NOMO-1 (cell line): ENCODE measurements around the gene MUC20.
"Not testable (repeated sequence)": the region's sequence is repeated elsewhere in the genome, so short reads cannot be mapped to it uniquely, and the experiment has no call there.

ENCODE experiments used
- DNase-seq, 2 experiments: peaks; one replicate each; lab custom pipeline; 2025; ENCODE audit not compliant: unreplicated experiment in 2 of 2; lab: John Stamatoyannopoulos, UW

MUC20 gene

DNA sequence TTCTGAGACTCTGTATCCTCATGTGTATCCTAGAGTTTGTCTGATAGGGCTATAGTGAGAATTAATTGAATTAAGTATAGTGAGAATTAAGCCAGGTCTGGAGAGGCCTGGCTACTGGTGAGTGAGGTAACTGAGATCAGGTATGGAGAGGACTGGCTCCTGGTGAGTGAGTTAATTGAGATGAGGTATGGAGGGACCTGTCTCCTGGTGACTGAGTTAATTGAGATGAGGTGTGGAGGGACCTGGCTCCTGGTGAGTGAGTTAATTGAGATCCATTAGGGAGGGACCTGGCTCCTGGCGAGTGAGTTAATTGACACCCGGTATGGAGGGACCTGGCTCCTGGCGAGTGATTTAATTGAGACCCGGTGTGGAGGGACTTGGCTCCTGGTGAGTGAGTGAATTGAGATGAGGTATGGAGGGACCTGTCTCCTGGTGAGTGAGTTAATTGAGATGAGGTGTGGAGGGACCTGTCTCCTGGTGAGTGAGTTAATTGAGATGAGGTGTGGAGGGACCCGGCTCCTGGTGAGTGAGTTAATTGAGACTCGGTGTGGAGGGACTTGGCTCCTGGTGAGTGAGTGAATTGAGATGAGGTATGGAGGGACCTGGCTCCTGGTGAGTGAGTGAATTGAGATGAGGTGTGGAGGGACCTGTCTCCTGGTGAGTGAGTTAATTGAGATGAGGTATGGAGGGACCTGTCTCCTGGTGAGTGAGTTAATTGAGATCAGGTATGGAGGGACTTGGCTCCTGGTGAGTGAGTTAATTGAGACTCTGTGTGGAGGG lies 10.5 kb upstream of the MUC20 start:
- not testable (repeated sequence) for DNase-seq

DNA sequence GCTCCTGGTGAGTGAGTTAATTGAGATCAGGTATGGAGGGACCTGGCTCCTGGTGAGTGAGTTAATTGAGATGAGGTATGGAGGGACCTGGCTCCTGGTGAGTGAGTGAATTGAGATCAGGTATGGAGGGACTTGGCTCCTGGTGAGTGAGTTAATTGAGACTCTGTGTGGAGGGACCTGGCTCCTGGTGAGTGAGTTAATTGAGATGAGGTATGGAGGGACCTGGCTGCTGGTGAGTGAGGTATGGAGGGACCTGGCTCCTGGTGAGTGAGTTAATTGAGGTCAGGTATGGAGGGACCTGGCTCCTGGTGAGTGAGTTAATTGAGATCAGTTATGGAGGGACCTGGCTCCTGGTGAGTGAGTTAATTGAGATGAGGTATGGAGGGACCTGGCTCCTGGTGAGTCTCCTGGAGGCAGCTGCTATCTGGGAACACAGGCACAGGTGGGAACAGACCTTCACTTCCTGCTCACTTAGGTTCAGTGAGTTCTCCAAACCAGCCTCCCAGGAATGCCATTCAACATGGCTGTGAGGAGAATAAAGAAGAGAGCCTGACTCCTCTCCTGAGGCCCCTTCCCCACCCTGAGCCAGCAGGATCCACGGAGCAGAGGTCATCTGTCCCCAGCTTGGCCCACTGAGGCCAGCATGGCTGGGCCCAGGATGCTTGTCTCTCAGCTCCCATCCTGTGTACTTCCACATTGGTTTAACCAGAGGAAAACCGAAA lies 9.5 kb upstream of the MUC20 start:
- DNase-seq, result not testable (repeated sequence)

DNA sequence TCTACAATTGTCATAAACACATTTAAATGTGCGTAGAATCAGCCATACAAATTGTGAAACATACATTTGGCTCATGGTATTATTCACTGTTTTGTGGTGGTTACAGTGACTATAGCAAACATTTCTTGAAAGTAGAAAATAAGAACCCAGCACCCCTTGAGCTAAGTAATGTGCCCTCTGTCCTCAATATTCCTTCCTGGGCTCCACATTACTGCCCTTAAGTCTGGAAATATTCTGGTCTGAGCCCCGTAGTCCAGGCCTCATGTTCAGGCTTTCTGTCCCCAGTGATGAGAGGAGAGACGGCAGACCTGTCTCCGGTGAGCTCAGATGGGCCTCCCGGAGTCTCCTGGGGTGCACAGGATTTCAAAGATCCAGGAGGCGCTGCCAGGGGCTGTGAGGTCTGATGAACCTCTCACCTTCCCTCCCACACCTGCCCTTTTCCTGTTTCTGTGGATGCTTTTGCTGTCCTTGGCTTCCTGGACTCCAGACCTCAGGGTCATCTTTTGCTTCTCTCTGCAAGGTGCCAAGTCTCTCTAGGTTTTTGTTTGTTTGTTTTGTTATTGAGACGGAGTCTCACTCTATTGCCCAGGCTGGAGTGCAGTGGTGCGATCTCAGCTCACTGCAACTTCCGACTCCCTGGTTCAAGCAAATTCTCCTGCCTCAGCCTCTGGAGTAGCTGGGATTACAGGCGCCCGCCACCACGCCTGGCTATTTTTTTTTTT lies 8.8 kb upstream of the MUC20 start:
- DNase-seq, result no peak

DNA sequence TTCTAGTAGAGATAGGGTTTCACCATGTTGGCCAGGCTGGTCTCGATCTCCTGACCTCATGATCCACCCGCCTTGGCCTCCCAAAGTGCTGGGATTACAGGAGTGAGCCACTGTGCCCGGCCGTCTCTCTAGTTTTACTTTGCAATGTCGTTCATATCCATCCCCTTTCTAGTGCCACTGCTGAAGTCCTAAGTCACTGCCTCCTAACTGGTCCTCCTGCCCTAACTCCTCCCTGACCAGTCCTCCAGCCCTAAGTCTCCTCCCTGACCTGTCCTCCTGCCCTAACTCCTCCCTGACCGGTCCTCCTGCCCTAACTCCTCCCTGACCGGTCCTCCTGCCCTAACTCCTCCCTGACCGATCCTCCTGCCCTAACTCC lies 8.3 kb upstream of the MUC20 start:
- DNase-seq, result not testable (repeated sequence)

DNA sequence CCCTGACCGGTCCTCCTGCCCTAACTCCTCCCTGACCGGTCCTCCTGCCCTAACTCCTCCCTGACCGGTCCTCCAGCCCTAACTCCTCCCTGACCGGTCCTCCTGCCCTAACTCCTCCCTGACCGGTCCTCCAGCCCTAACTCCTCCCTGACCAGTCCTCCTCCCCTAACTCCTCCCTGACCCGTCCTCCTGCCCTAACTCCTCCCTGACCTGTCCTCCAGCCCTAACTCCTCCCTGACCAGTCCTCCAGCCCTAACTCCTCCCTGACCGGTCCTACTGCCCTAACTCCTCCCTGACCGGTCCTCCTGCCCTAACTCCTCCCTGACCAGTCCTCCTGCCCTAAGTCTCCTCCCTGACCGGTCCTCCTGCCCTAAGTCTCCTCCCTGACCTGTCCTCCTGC lies 7.6 kb upstream of the MUC20 start:
- DNase-seq, result not testable (repeated sequence)

DNA sequence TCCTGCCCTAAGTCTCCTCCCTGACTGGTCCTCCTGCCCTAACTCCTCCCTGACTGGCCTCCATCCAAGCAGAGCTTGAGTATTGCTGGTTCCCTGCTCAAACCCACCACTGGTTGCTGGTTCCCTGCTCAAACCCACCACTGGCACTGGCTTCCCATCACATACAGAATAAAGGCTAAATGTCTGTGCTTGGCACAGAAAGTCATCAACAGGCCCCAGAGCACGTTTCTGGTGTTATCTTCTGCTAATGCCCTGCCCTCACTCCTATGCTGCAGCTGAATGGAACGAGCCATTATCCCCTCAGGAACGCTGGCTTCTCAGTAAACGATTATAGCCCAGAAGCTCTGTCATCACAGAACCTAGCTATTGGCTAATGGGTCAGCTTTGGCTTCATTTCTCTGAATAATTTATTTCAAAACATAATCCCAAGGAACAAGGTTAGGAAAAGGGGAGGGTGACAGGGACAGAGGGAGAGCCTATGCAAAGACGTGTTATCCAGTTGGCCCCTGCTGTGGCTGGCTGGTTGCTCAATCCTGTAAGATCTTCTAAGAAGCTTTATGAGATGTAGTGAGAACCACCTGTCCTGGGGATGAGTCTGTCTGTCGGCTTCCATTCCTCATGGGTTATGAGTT lies 6.3 kb upstream of the MUC20 start:
- no peak for DNase-seq

DNA sequence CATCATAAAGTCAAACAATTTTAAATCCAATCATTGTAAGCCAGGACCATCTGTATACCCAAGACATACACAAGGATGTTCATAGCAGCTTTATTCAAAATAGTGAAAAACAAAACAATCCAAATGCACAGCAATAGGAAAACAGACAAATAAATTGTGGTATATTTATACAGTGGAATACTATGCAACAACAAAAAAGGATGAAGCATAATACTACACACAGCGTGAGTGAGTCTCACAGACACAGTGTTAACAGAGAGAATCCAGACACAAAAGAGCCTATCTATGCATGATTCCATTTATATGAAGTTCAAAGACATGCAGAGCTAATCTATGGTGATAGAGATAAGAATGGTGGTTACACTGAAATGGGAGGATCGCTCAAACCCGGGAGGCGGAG lies 5.6 kb upstream of the MUC20 start:
- no peak for DNase-seq

DNA sequence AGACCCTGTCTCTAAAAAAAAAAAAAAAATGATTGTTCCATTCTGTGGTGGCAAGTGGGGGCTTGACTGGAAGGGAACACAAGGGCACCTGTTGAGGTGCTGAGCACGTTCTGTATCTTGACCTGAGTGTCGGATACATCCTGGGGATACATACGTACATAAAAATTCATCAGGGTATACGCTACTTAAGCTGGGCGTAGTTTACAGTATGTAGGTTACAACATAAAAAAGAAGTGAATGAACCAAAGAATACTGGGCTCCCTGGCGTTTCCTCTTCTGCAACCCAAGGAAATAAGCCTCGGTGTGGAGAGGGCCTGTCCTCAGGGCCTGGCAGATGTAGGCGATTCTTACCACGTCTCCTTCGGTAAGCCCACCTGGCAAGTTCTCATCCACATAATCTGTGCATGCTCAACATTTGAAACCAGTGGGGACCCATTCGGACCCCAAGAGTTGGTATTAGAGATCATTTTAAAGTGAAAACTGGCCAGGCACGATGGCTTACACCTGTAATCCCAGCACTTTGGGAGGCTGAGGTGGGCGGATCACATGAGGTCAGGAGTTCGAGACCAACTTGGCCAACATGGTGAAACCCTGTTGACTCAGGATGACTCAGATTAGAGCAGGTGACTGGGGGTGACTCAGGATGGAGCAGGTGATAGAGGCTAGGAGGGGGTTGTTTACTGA lies 5.1 kb upstream of the MUC20 start:
- no peak for DNase-seq

DNA sequence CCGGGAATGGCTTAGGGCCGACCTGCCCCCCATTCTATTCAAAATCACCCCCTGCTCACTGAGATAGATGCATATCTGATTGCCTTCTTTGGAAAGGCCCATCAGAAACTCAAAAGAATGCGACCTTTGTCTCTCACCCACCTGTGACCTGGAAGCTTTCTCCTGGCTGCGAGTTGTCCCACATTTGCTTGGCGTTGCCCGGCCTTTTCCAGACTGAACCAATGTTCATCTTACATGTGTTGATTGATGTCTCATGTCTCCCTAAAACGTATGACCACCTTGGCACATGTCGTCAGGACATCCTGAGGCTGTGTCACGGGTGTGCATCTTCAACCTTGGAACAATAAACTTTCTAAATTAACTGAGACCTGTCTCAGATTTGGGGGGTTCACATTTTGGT lies 3.4 kb upstream of the MUC20 start:
- DNase-seq, result no peak

DNA sequence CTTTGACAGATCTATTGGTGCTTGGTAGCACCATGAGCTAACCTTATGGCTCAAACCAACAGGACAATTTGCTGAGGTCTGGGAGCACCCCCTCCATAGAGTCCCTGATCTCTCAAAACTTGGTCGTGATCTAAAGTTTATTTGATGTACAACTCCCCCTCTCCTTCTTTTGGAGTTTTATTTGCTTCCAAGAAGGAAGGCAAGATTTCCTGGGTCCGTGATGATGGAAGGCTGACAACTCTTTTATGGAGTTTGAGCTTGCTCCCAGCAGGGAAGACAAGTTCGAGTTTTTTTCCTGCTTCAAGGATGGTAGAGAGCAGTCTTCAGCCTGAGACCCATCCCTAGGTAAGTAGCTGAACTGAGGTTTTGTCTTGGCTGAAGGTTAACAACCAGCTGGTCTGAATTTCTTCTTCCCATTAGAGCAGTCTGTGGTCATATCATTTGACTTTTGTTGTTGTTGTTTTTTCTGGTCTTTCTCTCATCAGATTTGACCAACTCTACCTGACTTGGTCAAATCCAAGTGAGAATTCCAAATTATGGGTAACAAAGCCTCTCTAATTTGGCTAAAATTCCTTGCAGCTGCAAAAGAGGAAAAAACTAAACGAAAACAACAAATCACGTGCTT lies 2.8 kb upstream of the MUC20 start:
- no peak for DNase-seq

DNA sequence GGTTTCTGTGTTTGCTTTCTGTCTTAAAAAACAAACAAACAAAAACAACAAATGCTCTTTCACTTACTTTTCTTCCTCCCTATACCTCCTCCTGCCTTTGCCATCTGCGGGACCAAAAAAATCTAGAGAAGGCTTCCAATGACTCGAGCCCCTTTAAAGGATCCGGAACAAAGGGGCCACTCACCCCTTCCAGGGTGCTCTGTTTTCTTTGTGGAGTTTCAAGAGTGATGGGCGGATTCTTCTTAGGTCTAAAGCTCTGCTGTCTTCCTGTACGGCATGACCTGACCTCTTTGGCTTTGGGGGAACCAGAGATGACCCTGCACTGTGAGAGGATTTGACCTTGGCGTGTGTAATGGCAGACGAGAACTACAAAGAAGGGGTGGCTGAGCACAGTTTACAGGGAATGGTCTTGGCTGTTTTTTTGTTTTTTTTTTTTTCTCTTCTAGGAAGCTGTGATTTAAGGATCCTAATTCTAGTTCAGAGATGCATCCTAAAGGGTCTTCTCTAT lies 2.2 kb upstream of the MUC20 start:
- DNase-seq, result no peak

DNA sequence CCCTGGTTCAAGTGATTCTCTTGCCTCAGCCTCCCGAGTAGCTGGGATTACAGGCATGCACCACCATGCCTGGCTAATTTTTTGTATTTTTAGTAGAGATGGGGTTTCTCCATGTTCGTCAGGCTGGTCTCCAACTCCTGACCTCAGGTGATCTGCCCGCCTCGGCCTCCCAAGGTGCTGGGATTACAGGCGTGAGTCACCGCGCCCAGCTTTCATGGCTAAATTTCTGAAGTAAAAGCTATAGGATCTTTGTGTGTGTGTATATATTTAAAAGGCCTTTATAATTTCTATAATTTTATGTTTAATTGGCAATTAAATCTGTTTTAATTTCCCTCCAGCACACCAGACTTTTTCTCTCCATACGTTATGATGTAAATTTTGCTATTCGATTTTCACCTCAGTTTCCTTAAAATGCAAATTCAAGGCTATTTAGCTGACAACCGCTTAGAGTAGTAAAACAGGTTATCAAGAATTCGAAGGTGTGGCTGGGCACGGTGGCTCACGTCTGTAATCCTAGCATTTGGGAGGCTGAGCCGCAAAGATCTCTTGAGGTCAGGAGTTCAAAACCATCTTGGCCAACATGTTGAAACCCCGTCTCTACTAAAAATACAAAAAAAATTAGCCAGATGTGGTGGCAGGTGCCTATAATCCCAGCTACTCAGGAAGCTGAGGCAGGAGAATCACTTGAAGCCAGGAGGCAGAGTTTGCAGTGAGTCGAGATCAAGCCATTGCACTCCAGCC lies 1.1 kb upstream of the MUC20 start:
- DNase-seq, result not testable (repeated sequence)

DNA sequence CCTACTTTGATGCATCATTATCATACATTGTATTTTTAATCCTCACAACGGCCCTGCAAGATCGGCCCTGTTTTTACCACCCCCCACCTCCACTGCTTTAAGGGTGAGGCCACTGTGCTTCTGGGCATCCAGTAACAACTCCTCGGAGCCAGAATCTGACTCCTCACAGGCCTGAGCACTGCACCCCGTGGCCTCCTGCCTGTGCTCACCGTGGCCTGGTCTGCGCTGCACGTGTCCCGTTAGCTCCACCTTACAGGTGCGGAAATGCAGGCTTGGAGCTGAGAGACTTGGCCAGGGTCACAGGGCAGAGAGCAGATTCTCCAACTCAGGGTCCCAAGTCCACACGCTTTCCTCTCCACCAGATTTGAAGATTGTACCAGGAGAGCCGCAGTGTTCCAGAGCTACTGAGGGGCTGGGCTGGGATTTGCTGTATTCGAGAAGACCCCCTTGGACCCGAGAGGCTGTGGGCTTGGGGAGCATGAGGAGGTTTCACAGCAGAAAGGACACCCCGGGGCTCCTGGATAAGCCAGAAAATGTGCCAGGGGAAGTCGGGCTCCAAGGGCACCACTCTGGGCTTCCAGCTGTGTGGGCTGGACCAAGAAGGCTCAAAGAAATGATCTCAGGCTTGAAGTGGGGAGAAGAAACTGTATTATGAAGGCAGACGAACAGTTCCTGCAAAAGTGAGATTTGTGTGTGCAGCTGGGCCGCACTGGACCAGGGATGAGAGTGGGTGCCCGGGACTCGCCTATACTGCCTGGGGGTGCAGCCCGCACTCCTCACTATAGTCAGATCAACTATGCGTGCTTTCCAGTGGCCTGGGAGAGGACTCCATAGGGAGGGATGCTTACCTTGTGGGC lies 1.6 kb downstream of the MUC20 start:
- not testable (repeated sequence) for DNase-seq

DNA sequence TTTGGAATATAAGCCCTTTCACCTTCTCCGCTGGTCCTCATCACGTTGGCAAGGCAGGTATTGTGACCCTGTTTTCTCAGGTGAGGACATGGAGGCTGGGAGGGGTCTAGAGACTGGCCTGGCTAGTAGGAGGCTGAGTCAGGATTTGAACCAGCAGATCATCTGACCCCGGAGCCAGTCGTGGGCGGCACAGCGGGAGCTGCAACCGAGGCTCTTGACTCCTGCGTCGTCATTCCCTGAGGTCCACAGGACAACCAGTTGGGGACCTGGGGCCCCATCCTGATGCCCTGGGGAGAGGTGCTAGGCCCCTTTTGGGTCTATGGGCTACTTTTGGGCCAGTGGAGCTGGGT lies 2.2 kb downstream of the MUC20 start:
- DNase-seq, result not testable (repeated sequence)

DNA sequence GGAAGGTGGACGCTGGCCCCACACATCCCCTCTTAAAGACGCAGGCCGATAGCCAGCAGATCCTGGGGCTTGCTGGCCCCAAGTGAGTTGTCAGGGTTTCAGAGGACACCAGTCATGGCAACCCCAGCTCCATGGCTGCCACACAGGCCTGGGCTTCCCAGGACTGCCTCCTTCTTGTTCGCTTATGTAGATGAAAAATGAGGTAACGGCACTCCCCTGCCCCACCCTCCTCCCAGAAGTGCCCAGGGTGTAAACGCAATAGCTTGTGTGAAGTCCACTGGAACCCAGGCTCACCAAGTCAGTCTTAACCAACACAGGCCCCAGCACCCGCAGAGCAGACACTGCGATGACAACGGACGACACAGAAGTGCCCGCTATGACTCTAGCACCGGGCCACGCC lies 3.6 kb downstream of the MUC20 start:
- not testable (repeated sequence) for DNase-seq

DNA sequence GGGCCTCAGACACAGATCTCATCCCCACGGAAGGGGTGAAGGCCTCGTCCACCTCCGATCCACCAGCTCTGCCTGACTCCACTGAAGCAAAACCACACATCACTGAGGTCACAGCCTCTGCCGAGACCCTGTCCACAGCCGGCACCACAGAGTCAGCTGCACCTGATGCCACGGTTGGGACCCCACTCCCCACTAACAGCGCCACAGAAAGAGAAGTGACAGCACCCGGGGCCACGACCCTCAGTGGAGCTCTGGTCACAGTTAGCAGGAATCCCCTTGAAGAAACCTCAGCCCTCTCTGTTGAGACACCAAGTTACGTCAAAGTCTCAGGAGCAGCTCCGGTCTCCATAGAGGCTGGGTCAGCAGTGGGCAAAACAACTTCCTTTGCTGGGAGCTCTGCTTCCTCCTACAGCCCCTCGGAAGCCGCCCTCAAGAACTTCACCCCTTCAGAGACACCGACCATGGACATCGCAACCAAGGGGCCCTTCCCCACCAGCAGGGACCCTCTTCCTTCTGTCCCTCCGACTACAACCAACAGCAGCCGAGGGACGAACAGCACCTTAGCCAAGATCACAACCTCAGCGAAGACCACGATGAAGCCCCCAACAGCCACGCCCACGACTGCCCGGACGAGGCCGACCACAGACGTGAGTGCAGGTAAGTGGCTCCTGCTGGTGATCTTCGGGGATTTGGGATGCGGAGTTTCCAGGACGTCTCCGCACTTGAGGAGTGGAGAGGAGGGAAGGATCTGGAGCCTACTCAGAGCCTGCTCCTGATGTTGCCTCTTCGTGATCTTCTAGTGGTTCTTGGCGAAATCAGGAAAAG lies 5.3 kb downstream of the MUC20 start:
- DNase-seq, result not testable (repeated sequence)

DNA sequence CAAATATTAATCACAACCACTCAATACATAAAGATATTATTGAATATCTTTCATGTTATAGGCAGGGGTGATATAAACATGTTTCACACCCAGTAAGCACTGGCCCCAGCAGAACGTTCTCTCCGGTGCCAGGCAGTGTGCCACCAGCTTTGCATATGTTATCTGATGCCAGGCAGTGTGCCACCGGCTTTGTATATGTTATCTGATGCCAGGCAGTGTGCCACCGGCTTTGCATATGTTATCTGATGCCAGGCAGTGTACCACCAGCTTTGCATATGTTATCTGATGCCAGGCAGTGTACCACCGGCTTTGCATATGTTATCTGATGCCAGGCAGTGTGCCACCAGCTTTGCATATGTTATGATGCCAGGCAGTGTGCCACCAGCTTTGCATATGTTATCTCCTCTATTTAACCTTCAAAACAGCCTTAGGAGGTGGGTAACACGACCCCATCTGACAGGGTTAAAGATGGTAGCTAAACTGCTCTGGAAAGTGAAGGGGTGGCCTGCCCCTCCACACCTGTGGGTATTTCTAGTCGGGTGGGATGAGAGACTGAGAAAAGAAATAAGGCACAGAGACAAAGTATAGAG lies 6.9 kb downstream of the MUC20 start:
- DNase-seq, result no peak
